Activated CD8-positive, alpha-beta T cell treated with anti-CD3 and anti-CD28 coated beads for 36 hours (primary cell): ENCODE measurements around the gene FAM32A. TPM values are rescaled to one million over a fixed set of nuclear protein-coding genes. Genes with fewer than 3 reads are reported as not detected.

Experiments used
- ATAC-seq: fragments of 200-7000 bp; cut with Tn5 transposase; one replicate; pipeline ENCODE4 v1.10.0; 2021; ENCODE audit warnings: mild to moderate bottlenecking, moderate library complexity
- CTCF ChIA-PET: fragments of 350-600 bp; sonication (Branson Sonifier 250); formaldehyde crosslinking; loops from one replicate; lab custom pipeline; 2021; ENCODE audit warnings: antibody characterized with exemption; lab: Charles Lee
- POLR2A ChIA-PET: fragments of 350-600 bp; sonication (Branson Sonifier 250); formaldehyde crosslinking; loops from one replicate; lab custom pipeline; 2021; ENCODE audit warnings: antibody characterized with exemption; lab: Charles Lee
- DNase-seq: peaks from one replicate; pipeline ENCODE4 v3.0.0-alpha.2; 2020
- H3K27ac Mint-ChIP-seq: one replicate; pipeline ENCODE4 v1.8.0; 2021; ENCODE audit warnings: mild to moderate bottlenecking, mixed read lengths
- H3K27me3 Mint-ChIP-seq: one replicate; pipeline ENCODE4 v1.8.0; 2021; ENCODE audit warnings: mixed read lengths
- H3K36me3 Mint-ChIP-seq: one replicate; pipeline ENCODE4 v1.8.0; 2021; ENCODE audit warnings: low read depth, mixed read lengths
- H3K4me1 Mint-ChIP-seq: one replicate; pipeline ENCODE4 v1.8.0; 2021; ENCODE audit warnings: low read depth, mixed read lengths
- H3K4me3 Mint-ChIP-seq: one replicate; pipeline ENCODE4 v1.8.0; 2021; ENCODE audit warnings: mild to moderate bottlenecking, moderate library complexity, mixed read lengths
- H3K9me3 Mint-ChIP-seq: one replicate; pipeline ENCODE4 v1.8.0; 2021; ENCODE audit warnings: mixed read lengths
- intact Hi-C: fragments of 100-400 bp; cut with micrococcal nuclease; formaldehyde crosslinking; loops from one replicate; pipeline ENCODE4 v1.10.0; 2022
- total RNA-seq, 2 experiments: library from RNA; stranded (reverse); gene quantifications; one replicate each; pipeline ENCODE4 v1.2.3, GENCODE V29; 2021
- TF ChIP-seq, protein P1 (sequence below): fragments of 200-600 bp; IDR thresholded peaks from one replicate; pipeline ENCODE4 v1.8.0; 2022; ENCODE audit warnings: antibody characterized with exemption, mild to moderate bottlenecking

Gene FAM32A
- total RNA-seq, 2 experiments from 2014 or later, result 41.7 to 44.7 TPM

DNA sequence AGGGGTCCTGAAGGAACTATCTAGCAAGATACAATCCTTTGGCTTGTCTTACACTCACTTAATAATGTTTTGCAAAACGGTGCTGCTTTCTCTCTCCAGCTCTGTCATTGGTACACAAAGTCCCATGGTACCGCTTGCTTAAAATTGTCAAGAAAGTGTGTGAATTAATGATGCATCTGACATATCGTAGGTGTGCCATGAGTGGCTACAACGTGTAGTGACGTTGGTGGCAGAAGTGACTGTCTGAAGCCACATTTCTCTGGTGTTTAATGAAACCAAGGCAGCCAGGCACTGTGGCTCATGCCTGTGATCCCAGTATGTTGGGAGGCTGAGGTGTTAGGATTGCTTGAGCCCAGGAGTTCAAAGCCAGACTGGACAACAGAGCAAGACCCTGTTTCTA lies 39.1 kb upstream of the FAM32A start:
- no peak overlapping the region for H3K4me3 Mint-ChIP-seq
- no peak overlapping the region for H3K27ac Mint-ChIP-seq
- CTCF ChIA-PET, result interaction anchor here (0.9 to 4.1 kb wide), 5 partner anchors 24 to 105 kb away, joined by 3 to 19 read pairs (median 4); no protein-coding TSS in a partner anchor
- ATAC-seq, result no peak
- peaks cover 31% of the 10 kb centered on the region for H3K4me1 Mint-ChIP-seq
- H3K36me3 Mint-ChIP-seq, result peaks cover 18% of the 10 kb centered on the region
- no peaks in the 10 kb centered on the region for H3K27me3 Mint-ChIP-seq
- POLR2A ChIA-PET, result interaction anchor here (1.0 kb wide), 1 partner anchor 8 kb away, joined by 4 read pairs; no protein-coding TSS in a partner anchor
- intact Hi-C loops, result no loop called here
- DNase-seq, result no peak
- no peaks in the 10 kb centered on the region for H3K9me3 Mint-ChIP-seq
- TF ChIP-seq, protein P1, sequence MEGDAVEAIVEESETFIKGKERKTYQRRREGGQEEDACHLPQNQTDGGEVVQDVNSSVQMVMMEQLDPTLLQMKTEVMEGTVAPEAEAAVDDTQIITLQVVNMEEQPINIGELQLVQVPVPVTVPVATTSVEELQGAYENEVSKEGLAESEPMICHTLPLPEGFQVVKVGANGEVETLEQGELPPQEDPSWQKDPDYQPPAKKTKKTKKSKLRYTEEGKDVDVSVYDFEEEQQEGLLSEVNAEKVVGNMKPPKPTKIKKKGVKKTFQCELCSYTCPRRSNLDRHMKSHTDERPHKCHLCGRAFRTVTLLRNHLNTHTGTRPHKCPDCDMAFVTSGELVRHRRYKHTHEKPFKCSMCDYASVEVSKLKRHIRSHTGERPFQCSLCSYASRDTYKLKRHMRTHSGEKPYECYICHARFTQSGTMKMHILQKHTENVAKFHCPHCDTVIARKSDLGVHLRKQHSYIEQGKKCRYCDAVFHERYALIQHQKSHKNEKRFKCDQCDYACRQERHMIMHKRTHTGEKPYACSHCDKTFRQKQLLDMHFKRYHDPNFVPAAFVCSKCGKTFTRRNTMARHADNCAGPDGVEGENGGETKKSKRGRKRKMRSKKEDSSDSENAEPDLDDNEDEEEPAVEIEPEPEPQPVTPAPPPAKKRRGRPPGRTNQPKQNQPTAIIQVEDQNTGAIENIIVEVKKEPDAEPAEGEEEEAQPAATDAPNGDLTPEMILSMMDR, result no peak

DNA sequence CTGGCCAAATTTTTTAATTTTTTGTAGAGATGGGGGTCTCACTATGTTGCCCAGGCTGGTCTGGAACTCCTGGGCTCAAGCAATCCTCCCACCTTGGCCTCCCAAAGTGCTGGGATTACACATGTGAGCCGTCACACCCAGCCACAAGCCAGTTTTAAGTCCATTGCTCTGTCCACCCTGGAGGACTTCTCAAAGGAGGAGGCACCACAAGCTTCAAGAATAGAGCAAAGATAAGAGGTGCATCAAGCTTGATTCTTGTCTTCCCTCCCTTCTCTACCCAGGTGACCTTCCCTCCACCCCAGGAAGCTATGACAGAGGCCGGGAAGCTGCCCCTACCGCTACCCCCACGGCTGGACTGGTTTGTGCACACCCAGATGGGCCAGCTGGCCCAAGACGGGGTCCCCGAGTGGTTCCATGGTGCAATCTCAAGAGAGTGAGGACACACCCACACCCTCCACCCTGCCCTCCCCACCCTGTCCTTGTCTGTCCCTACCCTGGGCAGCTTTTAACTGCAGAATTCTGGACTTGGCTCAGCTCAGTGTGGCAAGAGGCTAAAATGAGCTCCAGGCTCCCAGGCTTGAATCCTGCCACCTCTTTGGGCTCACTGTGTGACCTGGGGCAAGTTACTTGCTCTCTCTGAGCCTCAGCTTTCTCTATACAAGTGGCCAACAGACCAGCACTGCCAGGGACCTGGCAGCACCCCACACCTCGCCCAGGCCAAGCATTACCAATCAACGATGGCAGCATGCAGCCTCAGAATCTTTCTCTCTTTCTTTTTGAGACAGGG lies 36.6 kb upstream of the FAM32A start:
- ChIA-PET CTCF (no interaction called here), POLR2A (interaction anchor here (0.6 to 1.7 kb wide), 2 partner anchors 16 to 1907 kb away, joined by 3 to 6 read pairs; no protein-coding TSS in a partner anchor)
- peaks cover 31% of the 10 kb centered on the region for H3K36me3 Mint-ChIP-seq
- H3K4me1 Mint-ChIP-seq, result peaks cover 21% of the 10 kb centered on the region
- no peaks in the 10 kb centered on the region for H3K27me3 Mint-ChIP-seq
- no peak for ATAC-seq
- TF ChIP-seq, protein P1, result no peak
- no peaks in the 10 kb centered on the region for H3K9me3 Mint-ChIP-seq
- no peak overlapping the region for H3K4me3 Mint-ChIP-seq
- intact Hi-C loops, result no loop called here
- DNase-seq, result no peak
- no peak overlapping the region for H3K27ac Mint-ChIP-seq

DNA sequence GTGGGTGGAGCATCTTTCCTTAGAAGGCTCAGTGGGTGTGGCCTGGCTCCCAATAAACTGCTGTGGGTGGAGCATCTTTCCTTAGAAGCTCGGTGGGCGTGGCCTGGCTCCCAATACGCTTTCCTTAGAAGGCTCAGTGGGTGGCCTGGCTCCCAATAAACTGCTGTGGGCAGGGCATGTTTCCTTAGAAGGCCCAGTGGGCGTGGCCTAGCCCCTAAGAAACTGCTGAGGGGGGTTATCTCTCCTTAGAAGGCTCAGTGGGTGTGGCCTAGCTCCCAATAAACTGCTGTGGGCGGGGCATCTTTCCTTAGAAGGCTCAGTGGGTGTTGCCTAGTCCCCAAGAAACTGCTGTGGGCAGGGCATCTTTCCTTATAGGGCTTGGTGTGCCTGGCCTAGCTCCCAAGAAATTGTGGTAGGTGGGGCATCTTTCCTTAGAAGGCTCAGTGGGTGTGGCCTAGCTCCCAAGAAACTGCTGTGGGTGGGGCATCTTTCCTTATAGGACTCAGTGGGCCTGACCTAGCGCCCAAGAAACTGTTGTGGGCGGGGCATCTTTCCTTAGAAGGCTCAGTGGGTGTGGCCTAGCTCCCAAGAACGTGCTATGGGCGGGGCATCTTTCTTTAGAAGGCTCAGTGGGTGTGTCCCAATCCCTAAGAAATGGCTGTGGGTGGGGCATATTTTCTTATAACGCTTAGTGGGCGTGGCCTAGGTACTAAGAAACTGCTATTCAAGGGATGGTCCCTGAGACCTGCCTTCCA lies 31.5 kb upstream of the FAM32A start:
- no peaks in the 10 kb centered on the region for H3K9me3 Mint-ChIP-seq
- intact Hi-C loops, result no loop called here
- no peak overlapping the region for H3K4me3 Mint-ChIP-seq
- peak; percentile 40 for ATAC-seq
- H3K27me3 Mint-ChIP-seq, result no peaks in the 10 kb centered on the region
- peaks cover 4% of the 10 kb centered on the region for H3K4me1 Mint-ChIP-seq
- peak; percentile 47 for DNase-seq
- H3K27ac Mint-ChIP-seq, result no peak overlapping the region
- ChIA-PET CTCF (interaction anchor here (1.2 to 1.5 kb wide), 2 partner anchors 43 to 93 kb away, joined by 3 read pairs; no protein-coding TSS in a partner anchor), POLR2A (interaction anchor here (1.2 to 1.6 kb wide), 4 partner anchors 8 to 77 kb away, joined by 3 to 12 read pairs (median 4); partner anchors contain the start of gene HSH2D)
- H3K36me3 Mint-ChIP-seq, result peaks cover 49% of the 10 kb centered on the region
- TF ChIP-seq, protein P1, result no peak

DNA sequence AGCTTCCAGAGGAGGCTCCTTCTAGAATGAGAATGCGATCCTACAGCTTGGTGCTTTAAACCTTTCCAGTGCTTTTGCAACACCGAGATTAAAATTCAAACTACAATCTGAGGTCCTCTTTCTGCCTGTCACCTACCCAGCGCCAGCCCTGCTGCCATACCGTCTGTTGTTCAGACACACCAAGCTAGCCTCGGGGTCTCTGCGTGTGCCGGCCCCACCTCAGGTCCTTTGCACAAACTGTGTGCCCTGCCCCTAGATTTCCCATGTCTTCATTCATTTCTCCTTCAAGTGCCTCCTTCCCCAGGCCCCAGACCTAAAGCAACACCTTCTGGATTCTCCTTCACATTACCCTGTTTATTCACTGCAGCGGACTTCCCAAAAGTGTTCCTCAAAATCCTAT lies 30.7 kb upstream of the FAM32A start:
- Mint-ChIP-seq H3K36me3 (peaks cover 45% of the 10 kb centered on the region), H3K4me3 (no peak overlapping the region), H3K27ac (no peak overlapping the region), H3K27me3 (no peaks in the 10 kb centered on the region), H3K4me1 (peaks cover under 1% of the 10 kb centered on the region), H3K9me3 (no peaks in the 10 kb centered on the region)
- TF ChIP-seq, protein P1, result no peak
- ATAC-seq (no peak), DNase-seq (no peak)
- intact Hi-C loops, result no loop called here
- CTCF ChIA-PET, result interaction anchor here (1.2 kb wide), 1 partner anchor 94 kb away, joined by 3 read pairs; no protein-coding TSS in a partner anchor
- POLR2A ChIA-PET, result interaction anchor here (1.2 to 1.6 kb wide), 4 partner anchors 9 to 78 kb away, joined by 3 to 12 read pairs (median 4); partner anchors contain the start of gene HSH2D
